Right lobe of liver (tissue), 4 donors: ENCODE measurements around the gene C19orf85.

ENCODE experiments used
- POLR2A ChIP-seq: fragments of 450-650 bp; IDR thresholded peaks from one replicate; pipeline ENCODE4 v1.6.1; 2017; ENCODE audit warnings: antibody characterized with exemption, mild to moderate bottlenecking
- TF ChIP-seq, protein P1 (sequence below), 4 donors: fragments of 200-600 bp in 3 of 4; fragments of 450-650 bp in 1 of 4; IDR thresholded peaks; one replicate each; pipeline versions ENCODE4 v1.5.1 to v1.8.0; 2016 to 2022; ENCODE audit warnings: antibody characterized with exemption in 4 of 4, mild to moderate bottlenecking in 2 of 4
- donor health status: DM: no; HTN: no; CAD: no.
- donor health status: DM: no; HTN: no; CAD: no.
- donor health status: DM: no; HTN: yes; CAD: no.

DNA sequence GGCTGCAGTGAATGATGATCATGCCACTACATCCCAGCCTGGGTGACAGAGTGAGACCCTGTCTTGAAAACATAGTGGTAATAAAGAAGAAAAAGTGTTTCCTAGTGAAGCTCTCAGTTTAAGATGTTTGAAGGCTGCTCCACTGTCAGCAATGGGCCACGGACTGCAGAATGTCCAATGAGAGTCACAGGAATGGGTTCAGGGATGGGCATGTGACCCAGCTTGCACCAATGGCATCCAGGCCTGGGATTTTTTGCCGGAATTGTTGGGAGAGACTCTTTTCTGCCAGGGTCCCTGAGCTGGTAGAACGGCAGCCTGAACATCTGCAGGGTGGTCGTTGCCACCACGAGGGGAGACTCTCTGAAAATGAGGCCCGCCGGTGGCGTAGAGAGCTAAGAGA lies 27.7 kb downstream of the C19orf85 start:
- TF ChIP-seq, protein P1, sequence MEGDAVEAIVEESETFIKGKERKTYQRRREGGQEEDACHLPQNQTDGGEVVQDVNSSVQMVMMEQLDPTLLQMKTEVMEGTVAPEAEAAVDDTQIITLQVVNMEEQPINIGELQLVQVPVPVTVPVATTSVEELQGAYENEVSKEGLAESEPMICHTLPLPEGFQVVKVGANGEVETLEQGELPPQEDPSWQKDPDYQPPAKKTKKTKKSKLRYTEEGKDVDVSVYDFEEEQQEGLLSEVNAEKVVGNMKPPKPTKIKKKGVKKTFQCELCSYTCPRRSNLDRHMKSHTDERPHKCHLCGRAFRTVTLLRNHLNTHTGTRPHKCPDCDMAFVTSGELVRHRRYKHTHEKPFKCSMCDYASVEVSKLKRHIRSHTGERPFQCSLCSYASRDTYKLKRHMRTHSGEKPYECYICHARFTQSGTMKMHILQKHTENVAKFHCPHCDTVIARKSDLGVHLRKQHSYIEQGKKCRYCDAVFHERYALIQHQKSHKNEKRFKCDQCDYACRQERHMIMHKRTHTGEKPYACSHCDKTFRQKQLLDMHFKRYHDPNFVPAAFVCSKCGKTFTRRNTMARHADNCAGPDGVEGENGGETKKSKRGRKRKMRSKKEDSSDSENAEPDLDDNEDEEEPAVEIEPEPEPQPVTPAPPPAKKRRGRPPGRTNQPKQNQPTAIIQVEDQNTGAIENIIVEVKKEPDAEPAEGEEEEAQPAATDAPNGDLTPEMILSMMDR (IDR thresholded peaks at IDR 0.05) = no peak
- no peak for TF ChIP-seq POLR2A
